A172 (cell line): ENCODE measurements around the gene CTNNA2. TPM values are rescaled to one million over a fixed set of nuclear protein-coding genes. Genes with fewer than 3 reads are reported as not detected.

ENCODE experiments used
- DNase-seq: peaks from one replicate; pipeline ENCODE4 v3.0.0-alpha.2; 2015; ENCODE audit warnings: low spot score
- total RNA-seq: library from RNA; depleted of rRNA; stranded (reverse); fragments of >200 nt; shearing (Covaris generic); gene quantifications from 2 replicates; pipeline ENCODE4 v1.2.3, GENCODE V29; 2014

CTNNA2 gene
- total RNA-seq, 1 experiment from 2014 or later: 0.31 TPM

DNA sequence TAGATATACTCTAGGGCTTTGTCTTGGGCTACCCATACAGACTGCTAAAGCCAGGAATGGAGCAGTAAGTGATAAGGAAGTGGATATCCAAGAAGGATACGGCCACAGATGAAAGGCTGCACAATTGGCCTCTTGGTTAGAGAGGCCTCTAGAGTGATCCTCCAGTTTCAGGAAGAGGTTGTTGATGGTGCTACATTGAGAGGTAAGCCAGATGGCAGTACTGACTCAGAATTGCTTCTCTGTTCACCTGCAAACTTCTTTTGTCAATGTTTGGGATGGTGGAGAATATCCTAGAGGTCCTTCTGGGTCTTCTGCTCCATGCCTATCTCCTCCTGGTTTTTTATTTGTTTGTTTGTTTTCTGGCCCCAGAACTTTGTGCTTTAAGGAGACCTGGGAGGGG, 1018.5 kb downstream of the CTNNA2 start:
- no peak for DNase-seq

DNA sequence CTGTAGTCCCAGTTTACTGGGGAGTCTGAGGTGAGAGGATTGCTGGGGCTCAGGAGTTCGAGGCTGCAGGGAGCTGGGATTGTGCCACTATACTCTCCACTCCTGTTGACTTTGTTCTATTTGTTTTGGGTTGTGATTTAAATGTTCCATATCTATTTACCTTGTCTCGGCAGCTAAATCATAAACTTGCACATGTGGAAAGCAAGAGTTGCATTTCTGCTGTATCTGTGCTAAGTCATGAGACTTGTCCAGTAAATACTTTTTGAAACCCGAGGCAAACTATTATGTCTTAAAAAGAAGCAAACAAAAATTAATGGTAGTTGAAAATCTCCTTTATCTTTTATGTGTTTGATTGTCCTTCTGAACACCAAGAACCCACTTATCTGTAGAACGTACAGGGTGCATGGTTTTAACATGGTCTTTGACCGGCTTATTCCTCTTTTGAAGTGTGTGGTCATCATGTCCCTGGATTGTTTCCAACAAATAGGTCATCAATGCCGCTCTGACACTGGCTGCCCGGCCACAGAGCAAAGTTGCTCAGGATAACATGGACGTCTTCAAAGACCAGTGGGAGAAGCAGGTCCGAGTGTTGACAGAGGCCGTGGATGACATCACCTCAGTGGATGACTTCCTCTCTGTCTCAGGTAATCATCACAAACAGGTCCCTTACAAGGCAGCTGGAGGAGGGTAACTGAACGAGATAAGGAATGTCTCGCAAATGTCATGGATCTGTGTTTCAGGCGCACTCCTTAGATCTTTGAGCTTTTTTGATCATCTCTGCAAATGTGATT, 1032.8 kb downstream of the CTNNA2 start:
- DNase-seq: no peak

DNA sequence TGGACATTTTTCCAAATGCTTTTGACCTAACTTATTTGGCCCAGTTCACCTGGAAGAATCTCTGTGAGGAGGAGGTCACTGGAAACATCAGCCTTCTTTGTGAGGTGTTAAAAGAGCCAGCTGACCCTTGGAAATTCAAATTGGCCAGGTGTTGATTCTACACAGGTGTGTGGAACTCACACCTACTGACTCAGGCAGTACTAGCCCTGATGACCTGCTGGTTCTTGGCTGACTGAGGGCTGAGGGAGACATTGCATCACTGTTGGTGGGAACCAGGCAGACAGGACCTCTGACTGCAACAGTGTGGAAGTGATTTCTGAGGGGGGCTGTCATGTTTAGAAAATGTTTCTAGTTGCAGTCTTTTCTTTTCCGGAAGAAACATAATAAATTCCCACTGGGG, 1033.9 kb downstream of the CTNNA2 start:
- no peak for DNase-seq

DNA sequence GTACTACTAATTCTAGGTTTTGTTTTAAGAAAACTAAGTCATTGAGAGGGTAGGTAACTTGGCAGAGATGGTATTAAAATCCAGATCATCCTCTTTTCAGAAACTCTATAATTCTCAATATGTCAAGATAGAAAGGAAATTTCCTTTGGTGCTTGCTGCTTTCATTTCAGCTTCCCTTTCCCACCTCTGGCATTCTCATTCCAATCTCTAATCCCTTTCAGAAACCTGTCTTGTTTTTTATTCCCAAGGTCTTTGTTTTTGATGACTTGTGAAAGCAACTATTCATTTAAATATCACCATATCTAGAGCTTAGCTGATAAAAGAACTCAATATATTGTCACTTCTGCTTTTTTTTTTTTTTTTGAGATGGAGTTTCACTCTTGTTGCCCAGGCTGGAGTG, 1034.5 kb downstream of the CTNNA2 start:
- no peak for DNase-seq

DNA sequence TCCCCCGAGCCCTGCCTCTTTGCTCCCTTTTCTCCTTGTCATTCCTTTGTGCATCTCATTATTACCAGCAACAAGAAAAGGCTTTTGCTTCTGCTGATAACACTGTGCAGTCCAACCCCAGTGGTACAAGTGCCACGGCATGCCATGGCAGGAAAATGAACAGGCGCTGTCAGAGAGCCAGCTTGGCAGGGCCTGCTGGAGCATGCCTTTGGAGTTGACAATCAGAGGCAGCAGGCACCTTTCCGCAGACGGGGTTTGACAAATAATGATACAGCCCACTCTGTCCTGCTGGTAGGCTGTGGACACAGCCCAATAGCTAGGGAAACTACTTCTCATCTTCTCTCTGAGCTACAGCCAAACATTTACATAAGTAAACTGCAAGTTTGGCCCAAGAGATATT, 1035.6 kb downstream of the CTNNA2 start:
- no peak for DNase-seq

DNA sequence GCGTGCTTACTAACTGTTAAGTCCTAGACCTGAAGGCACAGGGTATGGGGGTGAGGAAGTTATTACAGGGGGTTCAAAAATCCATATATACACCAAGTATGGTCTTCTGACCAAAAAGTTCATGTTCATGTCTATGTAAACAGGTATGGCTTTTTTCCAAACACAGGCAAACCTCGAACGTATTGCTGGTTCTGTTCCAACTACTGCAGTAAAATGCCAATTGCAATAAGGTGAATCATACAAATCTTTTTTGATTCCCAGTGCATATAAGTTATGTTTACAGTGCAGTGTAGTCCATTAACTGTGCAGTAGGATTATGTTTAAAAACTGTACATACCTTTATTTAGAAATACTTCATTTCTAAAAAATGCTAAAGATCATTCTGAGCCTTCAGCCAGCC, 1037.0 kb downstream of the CTNNA2 start:
- DNase-seq: no peak

DNA sequence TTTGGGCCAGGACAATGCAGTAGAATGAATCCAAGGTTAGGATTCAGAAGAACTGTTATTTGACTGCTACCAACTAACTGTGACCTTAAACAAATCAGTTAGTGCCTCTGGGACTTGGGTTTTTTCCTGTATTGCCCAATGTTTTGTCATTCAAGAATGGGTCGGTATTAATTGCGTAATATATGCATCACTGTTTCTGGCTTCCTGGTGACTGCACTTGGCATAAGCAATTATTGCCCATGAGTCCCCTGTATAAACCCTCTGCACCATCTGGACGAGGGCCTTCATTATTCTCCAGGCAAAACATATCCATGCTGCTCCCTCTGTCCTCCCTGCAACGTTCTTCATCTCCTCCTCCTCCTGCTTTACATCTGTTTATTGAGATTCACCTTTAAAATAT, 1047.5 kb downstream of the CTNNA2 start:
- no peak for DNase-seq

DNA sequence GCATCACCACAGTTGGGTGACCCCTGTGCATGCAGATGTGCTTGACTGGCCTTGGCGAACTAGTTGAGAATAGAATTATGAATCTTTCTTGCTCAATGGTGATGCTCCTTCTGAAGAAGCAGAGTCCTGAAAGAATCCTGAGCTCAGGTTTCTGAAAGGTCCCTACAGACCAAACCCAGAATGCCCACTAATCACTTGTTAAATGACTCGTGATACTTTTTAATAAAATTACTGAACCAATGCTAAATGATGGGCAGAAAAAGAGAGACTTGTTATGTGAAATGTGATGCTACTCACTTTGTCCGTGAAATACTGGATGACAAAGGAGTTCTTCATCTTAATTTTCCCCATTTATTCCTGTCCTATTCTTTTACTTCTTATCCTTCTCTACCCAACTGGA, 1055.2 kb downstream of the CTNNA2 start:
- no peak for DNase-seq

DNA sequence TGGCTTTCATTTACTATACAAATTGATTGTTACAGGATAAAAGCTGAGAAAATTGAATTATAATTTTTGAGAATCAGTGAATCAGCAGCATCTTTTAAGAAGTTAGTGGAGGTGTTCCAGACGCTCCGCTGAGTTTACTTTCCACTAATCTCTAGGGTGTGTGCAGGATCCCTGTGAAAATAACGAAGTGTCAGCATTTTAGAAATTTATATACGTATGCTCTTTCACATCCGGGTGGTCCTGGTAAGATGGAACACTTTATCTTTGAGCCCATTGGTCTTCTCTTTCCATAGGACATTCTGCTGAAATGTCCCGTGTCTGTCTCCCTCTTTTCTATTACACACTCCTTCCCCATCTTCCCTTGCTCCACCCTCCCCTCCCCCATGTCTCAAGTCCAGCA, 1060.3 kb downstream of the CTNNA2 start:
- DNase-seq: no peak

DNA sequence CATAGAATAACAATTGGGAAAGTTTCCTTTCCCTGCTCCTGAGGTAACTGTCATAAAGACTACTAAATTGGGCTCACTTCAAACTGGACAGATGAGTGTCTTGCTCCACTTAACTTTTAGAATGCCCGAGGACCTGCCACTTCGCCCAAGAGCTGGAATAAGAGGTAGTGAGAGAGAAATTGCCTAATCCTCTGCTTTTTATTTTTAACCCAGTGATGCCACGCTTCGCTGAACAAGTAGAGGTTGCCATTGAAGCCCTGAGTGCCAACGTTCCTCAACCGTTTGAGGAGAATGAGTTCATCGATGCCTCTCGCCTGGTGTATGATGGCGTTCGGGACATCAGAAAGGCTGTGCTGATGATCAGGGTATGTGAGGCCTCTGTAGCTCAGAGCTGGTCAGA, 1061.1 kb downstream of the CTNNA2 start:
- DNase-seq: no peak

DNA sequence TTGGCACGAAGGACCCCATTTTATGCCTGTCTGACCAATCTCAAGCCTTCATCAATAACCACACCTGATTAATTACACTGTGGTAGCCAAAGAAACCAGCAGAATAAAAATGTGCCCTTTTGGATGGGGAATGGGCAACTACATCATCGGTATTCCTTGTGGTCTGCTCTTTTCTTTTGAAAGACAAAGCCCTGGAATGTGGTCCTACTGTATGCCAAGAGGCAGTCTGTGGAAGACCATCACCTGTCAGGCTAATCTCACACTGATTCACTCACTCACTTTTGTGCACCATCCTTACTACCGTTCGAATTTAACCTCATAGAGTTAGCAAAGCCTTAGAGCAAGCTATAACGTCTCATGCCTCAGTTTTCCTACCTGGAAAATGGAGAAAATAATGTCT, 1066.9 kb downstream of the CTNNA2 start:
- DNase-seq: no peak

DNA sequence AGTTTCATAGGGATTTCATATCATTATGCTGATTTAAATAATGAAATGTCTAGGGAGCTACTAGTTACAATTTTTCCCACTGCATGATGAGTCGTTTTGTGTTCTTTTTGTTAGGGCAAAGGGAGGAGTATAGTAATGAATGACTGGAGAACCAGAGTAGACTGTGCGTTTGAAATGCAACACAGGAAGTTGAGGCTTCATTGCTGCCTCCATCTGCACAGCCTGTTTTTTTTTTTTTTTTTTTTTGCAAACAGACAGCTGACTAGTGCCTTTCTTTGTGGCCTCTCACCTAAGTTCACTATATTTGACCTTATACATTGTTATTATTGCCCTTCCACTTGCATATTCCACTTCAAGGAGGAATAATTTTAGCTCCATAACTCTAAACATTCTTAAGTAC, 1078.4 kb downstream of the CTNNA2 start:
- no peak for DNase-seq

DNA sequence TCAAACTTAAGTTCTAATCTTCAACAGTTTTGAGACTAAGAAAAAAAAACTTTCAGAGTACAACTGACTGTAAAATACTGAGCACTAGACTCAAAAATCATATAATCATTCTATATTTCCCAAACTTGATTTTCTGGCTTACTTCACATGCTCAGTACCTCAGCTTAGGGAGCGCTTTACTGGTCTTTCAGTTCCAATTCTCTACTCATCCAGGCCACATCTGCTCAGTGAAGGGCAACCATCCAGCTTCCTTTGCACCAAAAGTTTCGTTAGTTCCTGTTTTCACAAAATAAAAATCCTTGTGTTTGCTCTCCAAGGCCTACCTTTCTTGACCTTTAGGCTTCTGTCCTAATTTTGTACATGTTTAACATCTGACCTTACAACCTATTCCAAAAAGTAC, 1079.3 kb downstream of the CTNNA2 start:
- DNase-seq: no peak

DNA sequence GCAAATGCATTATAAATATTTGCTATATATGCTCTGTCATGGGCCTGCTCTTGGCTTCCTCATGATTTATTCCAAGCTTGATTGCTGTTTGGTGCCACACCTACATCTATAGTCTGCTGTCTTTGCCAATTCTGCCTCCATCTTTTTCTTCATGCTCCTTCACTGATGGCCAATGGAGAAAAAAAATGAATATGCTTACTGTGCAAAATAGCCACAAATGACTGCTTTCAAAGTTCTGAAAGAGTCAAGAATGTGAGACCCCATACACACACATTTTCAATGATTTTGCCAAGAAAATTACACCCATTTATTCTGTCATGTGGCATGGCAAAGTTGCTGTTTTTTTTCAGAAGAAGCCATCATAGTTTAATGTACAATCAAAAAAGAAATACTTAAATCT, 1097.3 kb downstream of the CTNNA2 start:
- DNase-seq: no peak

DNA sequence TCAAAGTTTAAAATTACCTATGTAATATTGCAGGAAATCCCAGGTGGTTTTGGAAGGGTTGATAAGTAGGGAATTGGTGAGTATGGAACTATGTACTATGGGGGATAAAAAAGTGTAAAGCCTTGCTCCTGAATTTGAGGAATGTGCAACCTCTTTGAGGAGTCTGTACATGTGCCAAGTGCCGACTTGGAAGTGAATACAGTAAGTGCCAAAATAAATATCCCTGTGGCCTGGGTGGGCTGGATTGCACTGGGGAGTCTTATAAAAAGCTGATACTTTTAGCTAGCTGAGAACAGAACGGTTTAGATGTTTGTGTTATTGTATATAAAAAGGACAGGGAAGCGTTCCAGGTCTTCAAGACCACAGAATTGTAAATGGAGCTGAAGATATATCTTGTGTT, 1108.8 kb downstream of the CTNNA2 start:
- DNase-seq: no peak

DNA sequence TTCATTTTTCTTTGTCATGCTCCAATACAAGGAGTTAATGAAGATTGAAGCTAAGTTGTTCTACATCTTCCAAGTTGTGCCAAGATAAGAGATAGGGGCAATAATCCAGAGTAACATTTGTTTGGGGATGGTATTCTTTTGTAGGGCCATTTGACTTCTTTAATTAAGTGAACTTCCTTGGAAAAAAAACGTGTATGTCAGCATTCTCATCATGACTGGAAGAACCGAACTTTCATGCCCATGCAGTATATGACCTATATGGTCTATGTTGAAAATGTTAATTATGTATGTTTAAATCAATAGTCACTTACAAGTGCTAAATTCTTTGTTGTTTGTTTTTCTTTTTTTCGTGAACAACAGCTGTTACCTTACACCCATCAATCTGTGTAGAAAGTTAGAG, 1111.2 kb downstream of the CTNNA2 start:
- no peak for DNase-seq

DNA sequence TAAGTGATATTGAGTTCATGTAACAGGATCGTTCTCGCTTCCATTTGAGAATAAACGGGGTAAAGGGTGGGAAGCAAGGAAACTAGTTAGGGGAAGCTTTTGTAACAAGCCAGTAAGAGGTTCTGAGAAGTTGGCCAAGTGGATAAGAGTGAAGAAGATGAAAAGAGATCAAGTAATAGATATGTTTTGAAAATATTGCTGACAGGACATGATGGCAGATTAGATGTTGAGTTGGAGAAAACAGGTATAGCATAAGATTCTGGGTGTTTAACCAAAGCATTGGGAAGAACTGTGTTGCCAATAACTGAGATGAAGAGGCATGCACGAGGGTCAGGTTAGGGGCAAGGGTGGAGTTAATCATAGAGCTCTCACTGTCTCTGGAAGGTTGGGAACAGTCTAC, 1121.7 kb downstream of the CTNNA2 start:
- no peak for DNase-seq

DNA sequence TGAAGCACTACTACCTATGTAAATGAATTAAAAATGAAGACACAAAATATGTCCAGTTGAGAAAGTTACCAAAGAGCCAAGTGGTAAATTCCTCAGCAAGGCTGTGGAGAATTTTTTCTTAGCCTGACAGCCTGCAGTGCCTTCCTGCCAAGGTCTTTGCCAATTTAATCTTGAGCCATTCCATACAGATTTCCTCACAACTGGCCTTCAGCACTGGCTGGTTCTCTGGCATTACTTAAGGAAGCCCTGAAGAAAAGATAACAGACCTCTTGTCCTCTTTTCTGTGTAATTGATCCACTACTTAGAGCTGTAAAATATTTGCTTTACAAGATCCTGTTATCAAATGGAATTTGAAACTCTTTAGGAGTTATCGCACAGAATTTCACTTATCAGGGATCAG, 1125.9 kb downstream of the CTNNA2 start:
- DNase-seq: no peak

DNA sequence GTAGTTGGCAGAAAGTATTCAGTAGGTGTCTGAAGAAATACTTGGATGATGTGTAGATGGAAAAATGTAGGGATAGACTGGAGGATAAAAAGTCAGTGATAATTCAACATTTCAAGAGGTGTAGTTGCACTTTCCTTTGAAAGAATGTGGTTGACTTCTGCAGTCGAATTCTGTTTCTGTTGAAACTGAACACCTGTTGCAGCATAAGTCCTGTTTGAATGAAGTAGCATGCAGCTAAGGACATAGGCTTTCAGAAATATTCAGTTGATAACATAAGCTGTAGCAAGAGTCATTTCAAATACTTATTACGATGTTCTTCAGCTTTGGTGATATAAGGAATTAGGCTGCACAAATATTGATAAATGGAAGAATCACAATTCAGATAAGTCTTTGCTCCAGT, 1129.6 kb downstream of the CTNNA2 start:
- no peak for DNase-seq

DNA sequence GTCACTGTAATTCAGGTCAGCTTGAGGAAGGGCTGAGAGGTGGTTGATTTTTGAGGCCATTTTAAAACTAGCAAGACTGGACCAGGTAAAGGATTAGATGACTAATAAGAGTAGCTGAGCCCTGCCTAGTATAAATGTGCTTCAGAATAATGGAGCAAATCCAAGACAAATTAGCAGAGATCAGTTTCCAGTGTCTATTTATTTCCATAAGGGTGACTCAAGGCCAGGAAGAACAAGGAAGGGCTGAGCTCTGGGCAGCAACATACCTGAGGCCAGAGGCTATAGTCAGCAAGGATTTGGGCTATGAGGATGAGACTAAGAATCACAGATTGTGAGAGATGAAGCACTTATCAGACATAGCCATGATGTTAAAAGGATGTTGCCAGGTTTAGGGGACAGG, 1130.7 kb downstream of the CTNNA2 start:
- DNase-seq: no peak

DNA sequence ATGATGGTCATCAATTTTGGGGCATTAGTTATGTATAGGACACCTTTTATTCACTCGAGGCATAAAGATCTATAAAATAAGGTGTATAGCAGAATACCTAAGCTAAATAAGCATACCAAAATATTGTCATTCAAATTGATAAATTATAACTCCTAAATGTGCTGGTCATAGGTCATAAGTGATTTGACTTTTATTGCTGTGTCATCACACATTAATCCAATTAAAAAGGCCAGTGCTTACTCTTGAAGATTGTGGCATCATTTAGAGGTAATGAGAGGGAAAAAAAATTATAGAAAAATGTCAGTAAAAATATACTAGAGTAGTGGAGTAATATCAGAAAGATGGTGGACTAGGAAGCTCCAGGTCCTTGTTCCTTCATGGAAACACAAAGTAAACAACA, 1138.6 kb downstream of the CTNNA2 start:
- no peak for DNase-seq

DNA sequence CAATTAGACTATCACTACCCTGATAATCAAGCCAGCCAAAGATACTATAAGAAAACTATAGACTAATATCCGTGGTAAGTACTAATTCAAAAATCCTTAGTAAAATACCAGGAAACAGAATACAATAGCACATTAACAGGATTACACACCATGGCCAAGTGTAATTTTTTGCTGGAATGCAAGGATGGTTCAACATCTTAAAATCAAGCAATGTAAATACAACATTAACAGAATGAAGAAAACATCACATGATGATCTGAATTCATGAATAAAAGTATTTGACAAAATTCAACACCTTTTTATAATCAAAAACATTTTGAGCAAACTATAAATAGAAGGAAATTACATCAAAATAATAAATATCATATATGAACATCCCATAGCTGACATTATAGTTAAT, 1142.4 kb downstream of the CTNNA2 start:
- DNase-seq: no peak

DNA sequence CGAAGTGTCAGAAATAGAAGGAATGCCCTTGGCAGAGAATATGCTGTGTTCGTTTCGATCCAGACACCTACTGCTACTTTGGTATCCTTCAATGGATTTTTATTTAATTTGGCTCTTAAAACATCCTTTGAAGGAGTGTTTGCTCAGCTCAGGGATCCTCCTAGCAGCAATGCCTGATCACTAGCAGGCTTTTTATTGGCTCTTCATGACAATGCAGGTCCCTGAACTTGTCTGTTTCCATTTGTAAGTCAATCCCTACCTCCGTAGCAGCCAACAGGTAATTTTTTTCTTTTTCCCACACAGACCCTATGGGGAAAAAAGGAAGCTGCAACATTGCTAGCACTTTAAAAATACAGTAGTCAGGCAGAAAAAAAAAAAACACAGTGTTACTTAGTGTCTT, 1157.9 kb downstream of the CTNNA2 start:
- no peak for DNase-seq

DNA sequence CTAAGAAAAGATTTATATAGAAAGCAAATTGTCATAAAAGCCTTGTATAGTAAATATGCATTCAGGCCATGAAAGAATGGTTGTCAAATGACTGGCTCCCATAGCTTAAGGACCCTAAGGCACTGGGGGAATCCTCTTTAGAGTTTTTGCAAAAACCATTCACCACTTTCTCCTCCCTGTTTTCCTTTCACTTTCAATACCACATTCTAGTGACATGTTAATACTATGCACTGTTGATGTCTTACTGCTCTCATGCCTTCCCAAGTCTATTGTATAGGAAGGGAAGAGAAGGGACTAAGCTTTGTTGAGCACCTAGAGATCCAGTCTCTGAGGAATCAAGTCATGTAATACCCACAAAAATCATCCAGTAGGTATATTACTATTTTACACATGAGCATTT, 1174.7 kb downstream of the CTNNA2 start:
- DNase-seq: no peak
